GM21526 (cell line): Measurements from ENCODE around the gene GPR137B.
A peak's percentile ranks its signal among the peaks of the same experiment; 100 is the strongest.

Experiments used
- ATAC-seq: cut with Tn5 transposase; IDR thresholded peaks from one replicate; pipeline ENCODE4 v1.9.1; 2021; ENCODE audit warnings: moderate library complexity; ENCODE audit not compliant: unreplicated experiment, low FRiP score

Gene GPR137B

GRCh38 chr1:236141447-236142252 is 689 bp upstream of the GPR137B start:
- no peak for ATAC-seq

GRCh38 chr1:236143104-236143948 is 987 bp downstream of the GPR137B start:
- ATAC-seq, result peak; percentile 27

- ATAC-seq, result no peak
Observed at GRCh38 chr1:236144033-236144432, 1.7 kb downstream of the GPR137B start.

GRCh38 chr1:236144446-236145150 is 2.3 kb downstream of the GPR137B start:
- no peak for ATAC-seq

GRCh38 chr1:236147068-236147467 is 4.7 kb downstream of the GPR137B start:
- no peak for ATAC-seq

- ATAC-seq, result no peak
Observed at GRCh38 chr1:236147521-236148469, 5.5 kb downstream of the GPR137B start.

GRCh38 chr1:236148470-236148845 is 6.1 kb downstream of the GPR137B start:
- no peak for ATAC-seq

- ATAC-seq, result no peak
Observed at GRCh38 chr1:236149003-236149595, 6.8 kb downstream of the GPR137B start.

GRCh38 chr1:236149696-236150228 is 7.4 kb downstream of the GPR137B start:
- no peak for ATAC-seq

- ATAC-seq, result no peak
Observed at GRCh38 chr1:236150311-236150955, 8.1 kb downstream of the GPR137B start.

GRCh38 chr1:236150986-236151385 is 8.6 kb downstream of the GPR137B start:
- ATAC-seq, result no peak

GRCh38 chr1:236151739-236152424 is 9.5 kb downstream of the GPR137B start:
- no peak for ATAC-seq

- no peak for ATAC-seq
Observed at GRCh38 chr1:236154126-236154525, 11.8 kb downstream of the GPR137B start.

- ATAC-seq, result no peak
Observed at GRCh38 chr1:236154671-236155398, 12.5 kb downstream of the GPR137B start.

- no peak for ATAC-seq
Observed at GRCh38 chr1:236155399-236155767, 13.0 kb downstream of the GPR137B start.

GRCh38 chr1:236155841-236156503 is 13.6 kb downstream of the GPR137B start:
- ATAC-seq, result no peak
